H1 (cell line): ENCODE measurements around the gene SPTLC3. TPM values are rescaled to one million over a fixed set of nuclear protein-coding genes. Genes with fewer than 3 reads are reported as not detected.

Experiments
- polyA plus RNA-seq, 7 experiments: library from polyadenylated mRNA; depleted of rRNA in 3 of 7; stranded (reverse) in 5 of 7; unstranded in 2 of 7; fragments of >200 nt in 5 of 7; fragments of 200-250 nt in 2 of 7; gene quantifications; 1 replicate in 5 of 7; 2 replicates in 1 of 7; 4 replicates in 1 of 7; pipeline versions ENCODE4 v1.2.1 to v1.2.3, GENCODE V29; 2011 to 2013; ENCODE audit warnings: missing spikeins in 2 of 7, mixed read lengths in 2 of 7
- total RNA-seq: library from RNA; stranded (reverse); fragmentation: NEBNext Ultra II Directional; extraction: Animal tissue kit (Norgen Biotek cat#: 25700); gene quantifications from 2 replicates; pipeline ENCODE4 v1.2.1, GENCODE V29; 2021
- TF ChIP-seq, protein P1 (sequence below): IDR thresholded peaks from 2 replicates; pipeline ENCODE4 v1.6.1; 2012; ENCODE audit warnings: low read length, inconsistent platforms

SPTLC3 gene
- total and polyA plus RNA-seq, 2 of the 8 experiments (the other 6 are each of a cell fraction or from before 2014, with no cell fraction given) = 0.23 to 0.82 TPM

- TF ChIP-seq, protein P1, sequence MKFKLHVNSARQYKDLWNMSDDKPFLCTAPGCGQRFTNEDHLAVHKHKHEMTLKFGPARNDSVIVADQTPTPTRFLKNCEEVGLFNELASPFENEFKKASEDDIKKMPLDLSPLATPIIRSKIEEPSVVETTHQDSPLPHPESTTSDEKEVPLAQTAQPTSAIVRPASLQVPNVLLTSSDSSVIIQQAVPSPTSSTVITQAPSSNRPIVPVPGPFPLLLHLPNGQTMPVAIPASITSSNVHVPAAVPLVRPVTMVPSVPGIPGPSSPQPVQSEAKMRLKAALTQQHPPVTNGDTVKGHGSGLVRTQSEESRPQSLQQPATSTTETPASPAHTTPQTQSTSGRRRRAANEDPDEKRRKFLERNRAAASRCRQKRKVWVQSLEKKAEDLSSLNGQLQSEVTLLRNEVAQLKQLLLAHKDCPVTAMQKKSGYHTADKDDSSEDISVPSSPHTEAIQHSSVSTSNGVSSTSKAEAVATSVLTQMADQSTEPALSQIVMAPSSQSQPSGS = no peak
- TF ChIP-seq, all 59 proteins: peak for 0
These were observed 92.5 kb downstream of the SPTLC3 start (continued) for GRCh38 chr20:13101276-13101675.
